DND-41 (cell line): Measurements from ENCODE around the gene PRELID2.

Experiments used
- CTCF ChIP-seq: IDR thresholded peaks from 2 replicates; pipeline ENCODE4 v1.5.1; 2012; ENCODE audit warnings: borderline replicate concordance, low read length, moderate library complexity, mild to moderate bottlenecking; ENCODE audit not compliant: poor library complexity, severe bottlenecking; ENCODE audit errors: extremely low read depth
- EZH2 ChIP-seq: IDR thresholded peaks from 3 replicates; pipeline ENCODE4 v1.6.1; 2012; ENCODE audit warnings: borderline replicate concordance, low read depth, mild to moderate bottlenecking, moderate library complexity, low read length, inconsistent platforms; ENCODE audit not compliant: severe bottlenecking

GRCh38 chr5:145824040-145824439 is 11.1 kb downstream of the PRELID2 start:
- no peak for TF ChIP-seq CTCF
- TF ChIP-seq EZH2 = no peak
